ENCODE data around the gene TP53BP1.

TP53BP1 gene

DNA sequence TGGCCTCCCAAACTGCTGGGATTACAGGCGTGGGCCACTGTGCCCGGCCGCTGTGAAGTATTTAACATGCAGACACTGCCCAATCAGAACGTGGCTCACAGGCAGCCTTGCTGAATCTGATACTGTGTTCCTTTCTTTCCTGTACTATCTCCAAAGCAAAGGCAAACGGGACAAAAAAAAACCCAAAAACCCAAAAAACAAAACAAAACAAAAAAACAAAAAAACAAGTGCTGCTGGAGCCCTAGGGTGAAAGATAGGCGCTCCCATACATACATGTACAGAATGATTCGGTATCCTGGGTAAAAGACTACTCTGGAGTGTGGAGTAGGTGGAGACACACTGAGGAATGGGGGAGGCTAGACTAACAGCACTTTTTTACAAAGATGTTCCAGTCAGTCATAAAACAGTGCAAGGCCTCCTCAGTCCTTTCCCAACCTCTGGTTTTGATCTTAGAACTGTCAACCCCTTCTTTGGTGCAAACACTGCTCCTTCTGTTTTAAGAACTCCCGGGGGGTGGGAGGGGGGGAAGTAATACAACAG is 16.8 kb upstream of the TP53BP1 start:
- peaks cover 40% of the 10 kb centered on the region for H3K4me1 ChIP-seq (ENCODE audit: control insufficient read depth, insufficient read depth, low read length, unreplicated experiment)
- H3K27me3 ChIP-seq (ENCODE audit: insufficient read depth, low read length), result no peaks in the 10 kb centered on the region
- H3K27ac ChIP-seq (ENCODE audit: low read depth, low read length), result peak overlapping the region; percentile 94
- H3K79me2 ChIP-seq (ENCODE audit: control insufficient read depth, insufficient read depth, low read length, unreplicated experiment), result no peaks in the 10 kb centered on the region
- H2AFZ ChIP-seq (ENCODE audit: low read length, unreplicated experiment), result peak overlapping the region; percentile 46
- peak overlapping the region; percentile 94 for H3K4me3 ChIP-seq (ENCODE audit: low read depth, low read length)
- H3K36me3 ChIP-seq (ENCODE audit: insufficient read depth, low read length), result no peaks in the 10 kb centered on the region

DNA sequence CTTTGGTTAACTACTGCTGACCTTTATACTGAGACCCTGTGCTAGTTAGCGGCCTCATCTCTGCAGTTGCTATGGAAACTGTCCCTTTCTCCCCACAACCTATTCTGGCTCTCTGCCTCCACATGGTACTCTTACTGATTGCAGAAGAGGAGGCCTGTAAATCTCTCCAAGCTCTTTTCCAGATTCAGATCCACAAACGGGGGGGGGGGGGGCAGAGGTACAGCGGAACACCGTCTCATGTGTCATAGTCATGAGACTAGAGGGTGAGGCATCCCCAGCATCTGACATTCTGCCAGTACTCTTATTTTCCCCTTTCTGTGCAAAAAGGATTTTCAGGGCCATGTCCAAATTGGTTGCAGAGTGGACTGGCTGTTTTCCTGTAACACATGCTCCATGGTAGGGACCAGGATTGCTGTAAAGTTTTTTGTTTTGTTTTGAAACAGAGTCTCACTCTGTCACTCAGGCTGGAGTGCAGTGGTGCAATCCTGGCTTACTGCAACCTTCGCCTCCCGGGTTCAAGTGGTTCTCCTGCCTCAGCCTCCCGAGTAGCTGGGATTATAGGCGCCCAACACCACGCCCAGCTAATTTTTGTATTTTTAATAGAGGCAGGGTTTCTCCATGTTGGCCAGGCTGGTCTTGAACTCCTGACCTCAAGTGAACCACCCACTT is 16.2 kb upstream of the TP53BP1 start:
- Histone ChIP-seq H3K36me3 (ENCODE audit: insufficient read depth, low read length) (no peaks in the 10 kb centered on the region), H3K79me2 (ENCODE audit: control insufficient read depth, insufficient read depth, low read length, unreplicated experiment) (no peaks in the 10 kb centered on the region), H3K27ac (ENCODE audit: low read depth, low read length) (peak overlapping the region; percentile 94), H3K4me3 (ENCODE audit: low read depth, low read length) (peak overlapping the region; percentile 94), H3K27me3 (ENCODE audit: insufficient read depth, low read length) (no peaks in the 10 kb centered on the region), H3K4me1 (ENCODE audit: control insufficient read depth, insufficient read depth, low read length, unreplicated experiment) (peaks cover 36% of the 10 kb centered on the region), H2AFZ (ENCODE audit: low read length, unreplicated experiment) (peak overlapping the region; percentile 59)

DNA sequence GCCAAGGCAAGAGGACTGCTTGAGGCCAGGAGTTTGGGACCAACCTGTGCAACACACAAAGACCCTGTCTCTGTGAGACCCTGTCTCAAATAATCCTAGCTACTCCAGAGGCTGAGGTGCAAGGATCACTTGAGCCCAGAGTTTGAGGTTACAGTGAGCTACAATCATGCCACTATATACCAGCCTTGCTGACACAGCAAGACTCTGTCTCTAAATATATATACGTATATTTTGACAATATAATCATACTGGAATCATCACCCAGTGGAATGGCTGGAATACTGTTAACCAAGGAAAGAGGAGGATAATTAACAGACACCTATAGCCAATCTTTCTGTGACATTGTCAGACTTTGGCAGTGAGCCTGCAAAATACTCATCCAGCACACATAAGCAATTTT is 15.5 kb upstream of the TP53BP1 start:
- Histone ChIP-seq H3K27ac (ENCODE audit: low read depth, low read length) (peak overlapping the region; percentile 94), H3K4me1 (ENCODE audit: control insufficient read depth, insufficient read depth, low read length, unreplicated experiment) (peaks cover 29% of the 10 kb centered on the region), H3K79me2 (ENCODE audit: control insufficient read depth, insufficient read depth, low read length, unreplicated experiment) (no peaks in the 10 kb centered on the region), H3K27me3 (ENCODE audit: insufficient read depth, low read length) (no peaks in the 10 kb centered on the region), H3K36me3 (ENCODE audit: insufficient read depth, low read length) (no peaks in the 10 kb centered on the region), H3K4me3 (ENCODE audit: low read depth, low read length) (peak overlapping the region; percentile 94; the same call in 1 of the 2 replicates), H2AFZ (ENCODE audit: low read length, unreplicated experiment) (peak overlapping the region; percentile 59)

DNA sequence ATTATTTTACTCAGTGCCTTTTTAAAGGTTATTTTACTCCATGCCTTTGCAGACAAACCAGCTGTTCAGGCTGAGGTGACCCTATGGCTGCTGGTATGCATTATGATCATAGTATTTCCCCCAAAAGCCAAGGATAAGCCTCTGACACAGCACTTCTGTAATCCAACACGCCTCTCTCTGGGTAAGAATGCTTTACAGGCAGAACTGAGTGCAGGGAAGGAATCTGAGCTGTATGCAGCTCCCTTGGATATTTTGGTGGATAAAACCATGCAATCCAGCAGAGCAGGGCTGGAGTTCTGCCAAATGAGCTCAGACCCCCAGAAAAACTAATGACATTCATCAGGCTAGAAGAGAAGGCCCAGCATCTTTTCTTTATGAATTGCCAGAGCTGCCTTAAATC is 12.8 kb upstream of the TP53BP1 start:
- Histone ChIP-seq H3K79me2 (ENCODE audit: control insufficient read depth, insufficient read depth, low read length, unreplicated experiment) (no peaks in the 10 kb centered on the region), H3K36me3 (ENCODE audit: insufficient read depth, low read length) (no peaks in the 10 kb centered on the region), H2AFZ (ENCODE audit: low read length, unreplicated experiment) (no peak overlapping the region), H3K27me3 (ENCODE audit: insufficient read depth, low read length) (no peaks in the 10 kb centered on the region), H3K27ac (ENCODE audit: low read depth, low read length) (no peak overlapping the region), H3K4me1 (ENCODE audit: control insufficient read depth, insufficient read depth, low read length, unreplicated experiment) (peaks cover 18% of the 10 kb centered on the region), H3K4me3 (ENCODE audit: low read depth, low read length) (no peak overlapping the region)

DNA sequence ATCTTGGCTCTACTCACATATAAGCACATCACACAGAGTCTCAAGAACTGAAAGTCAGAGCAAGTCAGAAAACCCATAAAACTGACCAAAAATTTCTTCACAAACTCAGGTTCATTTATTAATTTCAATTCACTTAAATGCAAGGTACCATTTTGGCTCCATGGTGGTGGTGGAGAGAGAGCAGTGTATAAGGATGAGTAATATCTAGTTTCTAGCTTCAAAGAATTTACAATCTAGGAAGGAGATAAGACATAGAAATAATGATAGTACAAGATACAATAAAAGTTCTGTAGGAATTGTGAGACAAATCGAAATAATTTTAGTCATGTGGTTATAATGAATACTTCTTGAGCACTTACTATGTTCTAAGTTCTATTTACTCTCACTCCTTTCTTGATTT is 6.7 kb upstream of the TP53BP1 start:
- Histone ChIP-seq H3K27me3 (ENCODE audit: insufficient read depth, low read length) (no peaks in the 10 kb centered on the region), H3K4me3 (ENCODE audit: low read depth, low read length) (no peak overlapping the region), H3K79me2 (ENCODE audit: control insufficient read depth, insufficient read depth, low read length, unreplicated experiment) (no peaks in the 10 kb centered on the region), H3K36me3 (ENCODE audit: insufficient read depth, low read length) (no peaks in the 10 kb centered on the region), H3K4me1 (ENCODE audit: control insufficient read depth, insufficient read depth, low read length, unreplicated experiment) (no peaks in the 10 kb centered on the region), H3K27ac (ENCODE audit: low read depth, low read length) (no peak overlapping the region), H2AFZ (ENCODE audit: low read length, unreplicated experiment) (no peak overlapping the region)

DNA sequence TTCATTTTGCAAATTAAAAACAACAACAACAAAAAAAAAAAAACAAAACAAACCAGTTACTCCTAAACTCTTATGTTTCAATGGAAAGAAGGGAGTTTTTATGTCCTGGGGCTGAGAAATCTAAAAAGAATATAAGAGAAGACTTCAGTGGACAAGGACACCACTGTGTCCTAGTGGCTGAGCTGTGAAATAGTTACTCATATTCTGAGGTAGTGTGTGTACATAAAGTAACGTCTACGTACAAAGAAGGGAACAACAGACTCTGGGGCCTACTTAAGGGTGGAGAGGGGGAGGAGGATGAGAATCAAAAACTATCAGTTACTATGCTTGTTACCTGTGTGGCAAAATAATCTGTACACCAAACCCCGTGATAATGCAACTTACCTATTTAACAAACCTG is 6.0 kb upstream of the TP53BP1 start:
- no peaks in the 10 kb centered on the region for H3K79me2 ChIP-seq (ENCODE audit: control insufficient read depth, insufficient read depth, low read length, unreplicated experiment)
- H3K4me3 ChIP-seq (ENCODE audit: low read depth, low read length), result no peak overlapping the region
- no peak overlapping the region for H2AFZ ChIP-seq (ENCODE audit: low read length, unreplicated experiment)
- no peaks in the 10 kb centered on the region for H3K4me1 ChIP-seq (ENCODE audit: control insufficient read depth, insufficient read depth, low read length, unreplicated experiment)
- no peak overlapping the region for H3K27ac ChIP-seq (ENCODE audit: low read depth, low read length)
- H3K36me3 ChIP-seq (ENCODE audit: insufficient read depth, low read length), result no peaks in the 10 kb centered on the region
- H3K27me3 ChIP-seq (ENCODE audit: insufficient read depth, low read length), result no peaks in the 10 kb centered on the region

DNA sequence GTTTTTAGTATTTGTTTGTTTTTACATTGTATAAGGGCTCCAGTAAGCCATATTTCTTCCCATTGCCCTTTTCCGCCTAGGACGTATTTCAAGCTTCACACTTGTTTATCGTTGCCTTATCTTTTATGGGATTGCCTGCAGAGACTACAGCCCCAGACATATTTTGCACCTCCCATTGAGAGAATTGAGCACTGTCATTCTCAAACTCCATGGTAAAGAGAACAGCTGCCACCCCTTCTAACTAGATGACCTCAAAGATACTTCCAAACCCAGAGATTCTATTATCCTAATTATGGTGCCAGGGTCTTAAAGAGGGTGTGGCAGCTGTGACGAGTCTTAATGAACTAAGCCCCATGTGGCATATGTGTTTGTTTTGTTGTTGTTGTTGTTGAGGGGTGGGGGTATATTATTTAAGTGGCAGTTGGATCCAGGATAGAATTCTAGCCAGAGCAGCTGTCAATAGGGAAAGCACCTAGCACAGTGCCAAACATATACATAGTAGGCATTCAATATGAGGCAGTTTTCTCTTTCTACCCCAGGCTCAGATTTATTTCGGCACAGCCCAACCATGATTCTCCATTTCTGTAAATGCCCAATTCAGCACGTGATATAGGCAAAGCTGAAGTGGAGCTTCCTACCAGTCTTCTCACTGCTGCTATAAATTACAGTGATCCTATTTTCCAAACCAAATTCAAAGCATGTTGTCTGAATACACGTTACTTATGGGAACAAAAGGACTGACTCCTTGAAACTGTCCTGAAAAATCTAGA is 932 bp upstream of the TP53BP1 start:
- peaks cover 17% of the 10 kb centered on the region for H3K79me2 ChIP-seq (ENCODE audit: control insufficient read depth, insufficient read depth, low read length, unreplicated experiment)
- H3K27ac ChIP-seq (ENCODE audit: low read depth, low read length), result no peak overlapping the region
- peak overlapping the region; percentile 95 for H3K4me3 ChIP-seq (ENCODE audit: low read depth, low read length)
- peaks cover 5% of the 10 kb centered on the region for H3K36me3 ChIP-seq (ENCODE audit: insufficient read depth, low read length)
- peaks cover 20% of the 10 kb centered on the region for H3K4me1 ChIP-seq (ENCODE audit: control insufficient read depth, insufficient read depth, low read length, unreplicated experiment)
- H3K27me3 ChIP-seq (ENCODE audit: insufficient read depth, low read length), result no peaks in the 10 kb centered on the region
- H2AFZ ChIP-seq (ENCODE audit: low read length, unreplicated experiment), result peak overlapping the region; percentile 98

DNA sequence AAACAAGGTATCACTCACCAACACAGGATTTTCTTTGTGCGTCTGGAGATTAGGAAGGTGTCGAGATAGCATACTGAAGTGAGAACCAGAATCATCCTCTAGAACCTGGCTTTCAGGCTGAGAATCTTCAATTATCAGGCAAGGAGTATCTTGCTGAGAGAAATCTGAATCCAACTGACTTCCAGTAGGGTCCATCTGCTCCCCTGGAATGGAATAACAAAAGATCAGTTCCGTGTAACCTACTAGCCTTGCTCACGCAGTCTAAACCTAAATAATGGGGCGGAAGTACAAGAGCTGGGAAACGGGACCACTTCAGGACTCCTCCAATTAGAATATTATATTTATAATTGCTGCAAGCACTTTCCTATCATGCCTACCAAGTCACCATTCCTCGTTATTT is 690 bp downstream of the TP53BP1 start:
- Histone ChIP-seq H3K36me3 (ENCODE audit: insufficient read depth, low read length) (peaks cover 7% of the 10 kb centered on the region), H2AFZ (ENCODE audit: low read length, unreplicated experiment) (peak overlapping the region; percentile 84), H3K79me2 (ENCODE audit: control insufficient read depth, insufficient read depth, low read length, unreplicated experiment) (peaks cover 17% of the 10 kb centered on the region), H3K4me3 (ENCODE audit: low read depth, low read length) (peak overlapping the region; percentile 95), H3K27me3 (ENCODE audit: insufficient read depth, low read length) (no peaks in the 10 kb centered on the region), H3K27ac (ENCODE audit: low read depth, low read length) (peak overlapping the region; percentile 76; the same call in 1 of the 2 replicates), H3K4me1 (ENCODE audit: control insufficient read depth, insufficient read depth, low read length, unreplicated experiment) (peaks cover 20% of the 10 kb centered on the region)

DNA sequence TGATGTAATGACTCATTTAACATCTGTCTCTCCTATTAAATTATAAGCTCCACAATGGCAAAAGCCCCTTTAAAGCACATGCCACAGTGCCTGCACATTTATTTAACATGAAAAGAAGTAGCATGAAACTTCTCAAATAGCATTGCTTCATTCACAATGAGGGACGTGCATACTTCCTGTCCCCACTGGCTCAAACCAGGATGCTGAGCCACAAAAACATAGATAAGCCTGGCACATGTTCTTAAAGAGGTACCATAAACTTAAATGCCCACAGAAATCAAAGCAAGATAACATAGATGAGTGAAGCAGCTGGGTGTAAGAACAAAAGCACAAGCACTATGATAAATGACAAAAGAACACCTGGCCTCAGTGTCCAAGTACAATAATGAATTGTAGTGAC is 3.8 kb downstream of the TP53BP1 start:
- no peaks in the 10 kb centered on the region for H3K27me3 ChIP-seq (ENCODE audit: insufficient read depth, low read length)
- H3K79me2 ChIP-seq (ENCODE audit: control insufficient read depth, insufficient read depth, low read length, unreplicated experiment), result peaks cover 17% of the 10 kb centered on the region
- peaks cover 20% of the 10 kb centered on the region for H3K4me1 ChIP-seq (ENCODE audit: control insufficient read depth, insufficient read depth, low read length, unreplicated experiment)
- H3K36me3 ChIP-seq (ENCODE audit: insufficient read depth, low read length), result peaks cover 9% of the 10 kb centered on the region
- no peak overlapping the region for H3K27ac ChIP-seq (ENCODE audit: low read depth, low read length)
- no peak overlapping the region for H2AFZ ChIP-seq (ENCODE audit: low read length, unreplicated experiment)
- no peak overlapping the region for H3K4me3 ChIP-seq (ENCODE audit: low read depth, low read length)

DNA sequence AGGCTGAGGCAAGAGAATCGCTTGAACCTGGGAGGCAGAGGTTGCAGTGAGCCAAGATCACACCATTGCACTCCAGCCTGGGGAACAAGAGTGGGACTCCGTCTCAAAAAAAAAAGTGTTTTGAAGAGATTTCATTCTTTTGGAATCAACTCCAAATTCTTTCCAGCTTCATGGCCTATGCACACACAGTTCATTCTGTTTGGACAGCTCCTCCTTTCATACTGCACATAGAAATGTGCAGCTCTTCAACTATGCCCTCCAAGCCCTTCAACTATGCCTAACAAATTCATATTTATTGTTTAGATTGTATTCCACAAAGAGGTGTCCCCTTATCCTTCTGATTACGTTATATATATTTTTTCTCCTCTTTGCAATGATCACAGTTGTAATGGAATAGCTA is 4.2 kb downstream of the TP53BP1 start:
- Histone ChIP-seq H3K79me2 (ENCODE audit: control insufficient read depth, insufficient read depth, low read length, unreplicated experiment) (peaks cover 17% of the 10 kb centered on the region), H3K27me3 (ENCODE audit: insufficient read depth, low read length) (no peaks in the 10 kb centered on the region), H3K36me3 (ENCODE audit: insufficient read depth, low read length) (peaks cover 11% of the 10 kb centered on the region), H3K27ac (ENCODE audit: low read depth, low read length) (no peak overlapping the region), H2AFZ (ENCODE audit: low read length, unreplicated experiment) (no peak overlapping the region), H3K4me3 (ENCODE audit: low read depth, low read length) (no peak overlapping the region), H3K4me1 (ENCODE audit: control insufficient read depth, insufficient read depth, low read length, unreplicated experiment) (peaks cover 18% of the 10 kb centered on the region)

Data from ACC112 (cell line).